Measurements from ENCODE around the gene COX7B. TPM values are rescaled to one million over a fixed set of nuclear protein-coding genes. Genes with fewer than 3 reads are reported as not detected.

COX7B gene
- total and polyA plus RNA-seq, 5 donors from 2014 or later, result 110 to 504 (median 403) TPM

- H3K27me3 Mint-ChIP-seq, result no peaks in the 10 kb centered on the region
- ATAC-seq (ENCODE audit: low read depth in 2 of 2), result no peak
- peaks cover 0 to 17% (median 0%) of the 10 kb centered on the region in 4 donors for H3K4me1 Mint-ChIP-seq
- H3K4me3 Mint-ChIP-seq, result no peak overlapping the region
- Histone ChIP-seq H3K27me3 (ENCODE audit: control insufficient read depth, insufficient read depth, low read length) (no peaks in the 10 kb centered on the region), H3K27ac (ENCODE audit: insufficient read depth, low read length, poor library complexity, severe bottlenecking) (no peak overlapping the region), H3K9me3 (ENCODE audit: control insufficient read depth in 2 of 2, low read length in 2 of 2) (no peaks in the 10 kb centered on the region), H3K4me1 (ENCODE audit: control insufficient read depth, insufficient read depth, low read length, poor library complexity, severe bottlenecking) (no peaks in the 10 kb centered on the region), H3K4me3 (ENCODE audit: low read depth, low read length) (no peak overlapping the region), H3K36me3 (ENCODE audit: control insufficient read depth, insufficient read depth, low read length) (no peaks in the 10 kb centered on the region)
- no peaks in the 10 kb centered on the region for H3K36me3 Mint-ChIP-seq
- H3K27ac Mint-ChIP-seq, result no peak overlapping the region
- DNase-seq, result no peak
- no peaks in the 10 kb centered on the region for H3K9me3 Mint-ChIP-seq
Measured at GRCh38 chrX:77946571-77946970, 47.3 kb downstream of the COX7B start.

- no peak overlapping the region for H3K4me3 Mint-ChIP-seq
- Histone ChIP-seq H3K36me3 (ENCODE audit: control insufficient read depth, insufficient read depth, low read length) (no peaks in the 10 kb centered on the region), H3K27me3 (ENCODE audit: control insufficient read depth, insufficient read depth, low read length) (no peaks in the 10 kb centered on the region), H3K4me1 (ENCODE audit: control insufficient read depth, insufficient read depth, low read length, poor library complexity, severe bottlenecking) (no peaks in the 10 kb centered on the region), H3K27ac (ENCODE audit: insufficient read depth, low read length, poor library complexity, severe bottlenecking) (no peak overlapping the region), H3K9me3 (ENCODE audit: control insufficient read depth in 2 of 2, low read length in 2 of 2) (no peaks in the 10 kb centered on the region), H3K4me3 (ENCODE audit: low read depth, low read length) (no peak overlapping the region)
- peaks cover 2 to 15% (median 6%) of the 10 kb centered on the region in 4 donors for H3K4me1 Mint-ChIP-seq
- H3K27ac Mint-ChIP-seq, result no peak overlapping the region
- ATAC-seq (ENCODE audit: low read depth in 2 of 2), result no peak
- no peaks in the 10 kb centered on the region for H3K9me3 Mint-ChIP-seq
- no peaks in the 10 kb centered on the region for H3K27me3 Mint-ChIP-seq
- no peak for DNase-seq
- H3K36me3 Mint-ChIP-seq, result no peaks in the 10 kb centered on the region
Measured at GRCh38 chrX:77949840-77950239, 50.6 kb downstream of the COX7B start.

- H3K4me3 Mint-ChIP-seq, result no peak overlapping the region
- DNase-seq (no peak), ATAC-seq (ENCODE audit: low read depth in 2 of 2) (no peak)
- Histone ChIP-seq H3K9me3 (ENCODE audit: control insufficient read depth in 2 of 2, low read length in 2 of 2) (no peaks in the 10 kb centered on the region), H3K27ac (ENCODE audit: insufficient read depth, low read length, poor library complexity, severe bottlenecking) (no peak overlapping the region), H3K27me3 (ENCODE audit: control insufficient read depth, insufficient read depth, low read length) (no peaks in the 10 kb centered on the region), H3K36me3 (ENCODE audit: control insufficient read depth, insufficient read depth, low read length) (no peaks in the 10 kb centered on the region), H3K4me3 (ENCODE audit: low read depth, low read length) (no peak overlapping the region), H3K4me1 (ENCODE audit: control insufficient read depth, insufficient read depth, low read length, poor library complexity, severe bottlenecking) (no peaks in the 10 kb centered on the region)
- peaks cover 0 to 1% (median 0%) of the 10 kb centered on the region in 7 donors for H3K9me3 Mint-ChIP-seq
- H3K27ac Mint-ChIP-seq, result no peak overlapping the region
- H3K36me3 Mint-ChIP-seq, result no peaks in the 10 kb centered on the region
- no peaks in the 10 kb centered on the region for H3K27me3 Mint-ChIP-seq
- peaks cover 2 to 17% (median 8%) of the 10 kb centered on the region in 4 donors for H3K4me1 Mint-ChIP-seq
Measured at GRCh38 chrX:77952173-77952572, 52.9 kb downstream of the COX7B start.

GRCh38 chrX:77953302-77953701 lies 54.0 kb downstream of the COX7B start:
- DNase-seq (no peak), ATAC-seq (ENCODE audit: low read depth in 2 of 2) (no peak)
- Histone ChIP-seq H3K27me3 (ENCODE audit: control insufficient read depth, insufficient read depth, low read length) (no peaks in the 10 kb centered on the region), H3K36me3 (ENCODE audit: control insufficient read depth, insufficient read depth, low read length) (no peaks in the 10 kb centered on the region), H3K9me3 (ENCODE audit: control insufficient read depth in 2 of 2, low read length in 2 of 2) (no peaks in the 10 kb centered on the region), H3K4me1 (ENCODE audit: control insufficient read depth, insufficient read depth, low read length, poor library complexity, severe bottlenecking) (no peaks in the 10 kb centered on the region), H3K27ac (ENCODE audit: insufficient read depth, low read length, poor library complexity, severe bottlenecking) (no peak overlapping the region), H3K4me3 (ENCODE audit: low read depth, low read length) (no peak overlapping the region)
- Mint-ChIP-seq H3K27me3 (no peaks in the 10 kb centered on the region), H3K36me3 (no peaks in the 10 kb centered on the region), H3K4me1 (peaks cover 4 to 22% (median 9%) of the 10 kb centered on the region in 4 donors), H3K9me3 (peaks cover 0 to 1% (median 0%) of the 10 kb centered on the region in 7 donors), H3K27ac (peak overlapping the region in 1 of 3 donors; percentile 61), H3K4me3 (no peak overlapping the region)

GRCh38 chrX:77953708-77954107 lies 54.4 kb downstream of the COX7B start:
- no peak overlapping the region for H3K4me3 Mint-ChIP-seq
- Histone ChIP-seq H3K27ac (ENCODE audit: insufficient read depth, low read length, poor library complexity, severe bottlenecking) (no peak overlapping the region), H3K27me3 (ENCODE audit: control insufficient read depth, insufficient read depth, low read length) (no peaks in the 10 kb centered on the region), H3K36me3 (ENCODE audit: control insufficient read depth, insufficient read depth, low read length) (no peaks in the 10 kb centered on the region), H3K9me3 (ENCODE audit: control insufficient read depth in 2 of 2, low read length in 2 of 2) (no peaks in the 10 kb centered on the region), H3K4me1 (ENCODE audit: control insufficient read depth, insufficient read depth, low read length, poor library complexity, severe bottlenecking) (no peaks in the 10 kb centered on the region), H3K4me3 (ENCODE audit: low read depth, low read length) (no peak overlapping the region)
- no peaks in the 10 kb centered on the region for H3K27me3 Mint-ChIP-seq
- H3K9me3 Mint-ChIP-seq, result peaks cover 0 to 1% (median 0%) of the 10 kb centered on the region in 7 donors
- no peak for DNase-seq
- H3K27ac Mint-ChIP-seq, result peak overlapping the region in 1 of 3 donors; percentile 61
- ATAC-seq (ENCODE audit: low read depth in 2 of 2), result no peak
- peaks cover 4 to 22% (median 9%) of the 10 kb centered on the region in 4 donors for H3K4me1 Mint-ChIP-seq
- H3K36me3 Mint-ChIP-seq, result no peaks in the 10 kb centered on the region

Other genes with a start within 250 kb of the COX7B start
- 175 TPM for gene ATRX, start 113.3 kb upstream of the COX7B start, total RNA-seq
- 10 to 100 TPM; 35.2 to 48.6 (median 41.9) TPM for gene ATRX, start 113.3 kb upstream of the COX7B start, polyA plus RNA-seq
- gene MAGT1, start 4.0 kb upstream of the COX7B start, total RNA-seq, result 37.8 TPM
- gene MAGT1, start 4.0 kb upstream of the COX7B start, polyA plus RNA-seq, result 10 to 100 TPM; 24.8 to 29.4 (median 28.2) TPM
- gene ATP7A, start 11.2 kb downstream of the COX7B start, total RNA-seq, result 13.6 TPM
- gene ATP7A, start 11.2 kb downstream of the COX7B start, polyA plus RNA-seq, result 1 to 10 TPM; 2.7 to 5.0 (median 3.0) TPM
- not detected for gene PGAM4, start 70.2 kb downstream of the COX7B start, total RNA-seq
- gene PGAM4, start 70.2 kb downstream of the COX7B start, polyA plus RNA-seq, result not detected
- gene PGK1, start 204.8 kb downstream of the COX7B start, total RNA-seq, result 254 TPM
- 100 to 1,000 TPM; 422 to 490 (median 457) TPM for gene PGK1, start 204.8 kb downstream of the COX7B start, polyA plus RNA-seq
- gene TAF9B, start 240.2 kb downstream of the COX7B start, total RNA-seq, result 13.9 TPM
- gene TAF9B, start 240.2 kb downstream of the COX7B start, polyA plus RNA-seq, result 10 to 100 TPM; 32.4 to 39.1 (median 37.5) TPM